HEK293 (cell line): ENCODE measurements around the gene C3orf20.

Experiments
- CTCF ChIA-PET: fragments of 350-600 bp; formaldehyde crosslinking; extraction: SDS; loops from one replicate; lab custom pipeline; 2021; ENCODE audit warnings: antibody characterized with exemption; lab: Yijun Ruan, JAX
- POLR2A ChIA-PET: fragments of 300-600 bp; formaldehyde crosslinking; extraction: SDS; loops from one replicate; lab custom pipeline; 2020; ENCODE audit warnings: antibody characterized with exemption, inconsistent platforms; lab: Yijun Ruan, JAX
- H3K27ac ChIP-seq: fragments of 200-500 bp; sonication (Bioruptor generic); 2 replicates; pipeline ENCODE4 v1.5.1; 2014; ENCODE audit warnings: low read depth, low read length, control low read depth, inconsistent platforms; ENCODE audit errors: extremely low read depth
- H3K36me3 ChIP-seq, 2 experiments: fragments of 200-500 bp in 1 of 2; sonication (Bioruptor generic) in 1 of 2; 1 replicate in 1 of 2; 2 replicates in 1 of 2; pipeline ENCODE4 v1.5.1; 2014 to 2017; ENCODE audit warnings: inconsistent platforms in 2 of 2, low read length in 2 of 2; ENCODE audit not compliant: control insufficient read depth in 2 of 2, insufficient read depth in 1 of 2
- H3K4me1 ChIP-seq: fragments of 200-500 bp; sonication (Bioruptor generic); 2 replicates; pipeline ENCODE4 v1.5.1; 2014; ENCODE audit warnings: mild to moderate bottlenecking, low read length, inconsistent platforms; ENCODE audit not compliant: control insufficient read depth, insufficient read depth
- H3K4me3 ChIP-seq: 2 replicates; pipeline ENCODE4 v1.5.1; 2011; ENCODE audit warnings: low read depth, mild to moderate bottlenecking, control low read depth, low read length, moderate library complexity
- H3K9me3 ChIP-seq: fragments of 200-500 bp; sonication (Bioruptor generic); 2 replicates; pipeline ENCODE4 v1.5.1; 2014; ENCODE audit warnings: low read depth, low read length, inconsistent platforms; ENCODE audit not compliant: control insufficient read depth, insufficient read depth
- SP7 ChIP-seq: fragments of 450-650 bp; formaldehyde crosslinking; IDR thresholded peaks from 2 replicates; pipeline ENCODE4 v1.5.1; 2016; ENCODE audit warnings: missing biosample characterization, missing genetic modification characterization
- ZBTB21 ChIP-seq: fragments of 450-650 bp; formaldehyde crosslinking; IDR thresholded peaks from 2 replicates; pipeline ENCODE4 v1.5.1; 2017; ENCODE audit warnings: missing biosample characterization, missing genetic modification characterization
- ZFP69B ChIP-seq: fragments of 450-650 bp; formaldehyde crosslinking; IDR thresholded peaks from 2 replicates; pipeline ENCODE4 v1.5.1; 2016; ENCODE audit warnings: missing biosample characterization, missing genetic modification characterization
- ZNF138 ChIP-seq: fragments of 450-650 bp; formaldehyde crosslinking; IDR thresholded peaks from 2 replicates; pipeline ENCODE4 v1.5.1; 2016; ENCODE audit warnings: missing biosample characterization, missing genetic modification characterization, borderline replicate concordance
- ZNF157 ChIP-seq: fragments of 450-650 bp; formaldehyde crosslinking; IDR thresholded peaks from 2 replicates; pipeline ENCODE4 v1.5.1; 2016; ENCODE audit warnings: missing biosample characterization, missing genetic modification characterization
- ZNF16 ChIP-seq: fragments of 450-650 bp; formaldehyde crosslinking; IDR thresholded peaks from 2 replicates; pipeline ENCODE4 v1.5.1; 2016; ENCODE audit warnings: low read depth, missing biosample characterization, missing genetic modification characterization
- ZNF221 ChIP-seq: fragments of 450-650 bp; formaldehyde crosslinking; IDR thresholded peaks from 2 replicates; pipeline ENCODE4 v1.5.1; 2017; ENCODE audit warnings: missing biosample characterization, missing genetic modification characterization, borderline replicate concordance
- ZNF223 ChIP-seq: fragments of 450-650 bp; formaldehyde crosslinking; IDR thresholded peaks from 2 replicates; pipeline ENCODE4 v1.5.1; 2016; ENCODE audit warnings: missing biosample characterization, missing genetic modification characterization
- ZNF585B ChIP-seq: fragments of 450-650 bp; formaldehyde crosslinking; IDR thresholded peaks from 2 replicates; pipeline ENCODE4 v1.5.1; 2016; ENCODE audit warnings: missing biosample characterization, missing genetic modification characterization
- TF ChIP-seq, protein P1 (sequence below): fragments of 450-650 bp; formaldehyde crosslinking; IDR thresholded peaks from 2 replicates; pipeline ENCODE4 v1.5.1; 2017; ENCODE audit warnings: missing biosample characterization, missing genetic modification characterization
- TF ChIP-seq, protein P2 (sequence below): fragments of 450-650 bp; formaldehyde crosslinking; IDR thresholded peaks from 2 replicates; pipeline ENCODE4 v1.5.1; 2016; ENCODE audit warnings: missing biosample characterization, missing genetic modification characterization
- TF ChIP-seq, protein P3 (sequence below): fragments of 450-650 bp; formaldehyde crosslinking; IDR thresholded peaks from 2 replicates; pipeline ENCODE4 v1.5.1; 2016; ENCODE audit warnings: missing biosample characterization, missing genetic modification characterization, borderline replicate concordance
- TF ChIP-seq, protein P4 (sequence below): fragments of 450-650 bp; formaldehyde crosslinking; IDR thresholded peaks from 2 replicates; pipeline ENCODE4; 2016; ENCODE audit warnings: missing biosample characterization, missing genetic modification characterization
- TF ChIP-seq, protein P5 (sequence below): fragments of 450-650 bp; formaldehyde crosslinking; IDR thresholded peaks from 2 replicates; pipeline ENCODE4 v1.5.1; 2016; ENCODE audit warnings: missing biosample characterization, missing genetic modification characterization

Gene C3orf20

DNA sequence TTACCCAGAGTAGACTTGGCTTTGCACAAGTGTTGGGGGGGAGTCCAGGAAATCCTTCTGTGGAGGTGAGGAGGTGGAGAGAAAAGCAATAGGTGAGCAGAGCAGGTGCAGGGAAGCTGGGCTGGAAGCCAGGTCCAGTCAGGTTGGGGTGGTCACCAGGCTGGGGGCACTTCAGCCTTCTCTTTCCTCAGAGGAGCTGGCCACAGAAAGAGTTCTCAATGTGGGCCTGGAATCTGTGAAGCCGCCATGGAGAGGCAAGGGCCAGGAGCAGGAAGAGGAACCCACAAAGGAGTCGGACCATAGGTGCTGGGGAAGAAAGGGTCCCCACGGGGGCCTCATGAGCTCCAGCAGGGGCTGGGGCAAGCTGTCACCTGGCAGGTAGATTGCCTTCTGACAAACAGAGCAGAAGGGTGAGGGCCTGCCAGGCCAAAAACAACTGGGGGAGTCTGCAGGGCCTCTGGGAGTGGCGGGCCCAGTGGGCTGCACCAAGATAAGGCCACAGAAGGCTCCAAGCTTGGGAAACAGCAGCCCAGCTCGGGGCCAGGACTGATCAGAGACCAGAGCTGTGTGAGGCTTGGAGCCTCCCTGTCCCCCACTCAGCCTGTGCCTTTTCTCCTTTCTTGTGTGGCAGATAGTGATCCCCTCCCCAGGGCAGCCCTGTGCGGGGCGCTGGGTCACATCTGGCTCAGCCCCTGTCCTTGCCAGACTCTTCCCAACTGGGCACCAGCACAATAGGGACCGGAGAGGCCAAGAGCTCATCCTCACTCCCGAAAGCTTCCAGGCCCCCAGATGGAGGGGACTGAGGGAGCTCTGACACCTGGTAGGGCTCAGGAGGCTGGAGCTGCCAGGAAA is 90.9 kb downstream of the C3orf20 start:
- ChIA-PET POLR2A (no interaction called here), CTCF (interaction anchor here (0.7 to 2.4 kb wide), 3 partner anchors 15 to 156 kb away, joined by 3 to 12 read pairs (median 3); no protein-coding TSS in a partner anchor)
- Histone ChIP-seq H3K4me3 (no peak overlapping the region), H3K4me1 (no peaks in the 10 kb centered on the region), H3K9me3 (no peaks in the 10 kb centered on the region), H3K27ac (no peak overlapping the region), H3K36me3 (no peaks in the 10 kb centered on the region)
- TF ChIP-seq, protein P1, sequence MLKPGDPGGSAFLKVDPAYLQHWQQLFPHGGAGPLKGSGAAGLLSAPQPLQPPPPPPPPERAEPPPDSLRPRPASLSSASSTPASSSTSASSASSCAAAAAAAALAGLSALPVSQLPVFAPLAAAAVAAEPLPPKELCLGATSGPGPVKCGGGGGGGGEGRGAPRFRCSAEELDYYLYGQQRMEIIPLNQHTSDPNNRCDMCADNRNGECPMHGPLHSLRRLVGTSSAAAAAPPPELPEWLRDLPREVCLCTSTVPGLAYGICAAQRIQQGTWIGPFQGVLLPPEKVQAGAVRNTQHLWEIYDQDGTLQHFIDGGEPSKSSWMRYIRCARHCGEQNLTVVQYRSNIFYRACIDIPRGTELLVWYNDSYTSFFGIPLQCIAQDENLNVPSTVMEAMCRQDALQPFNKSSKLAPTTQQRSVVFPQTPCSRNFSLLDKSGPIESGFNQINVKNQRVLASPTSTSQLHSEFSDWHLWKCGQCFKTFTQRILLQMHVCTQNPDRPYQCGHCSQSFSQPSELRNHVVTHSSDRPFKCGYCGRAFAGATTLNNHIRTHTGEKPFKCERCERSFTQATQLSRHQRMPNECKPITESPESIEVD (tag by site-specific recombination) = no peak
- TF ChIP-seq ZNF221 (tag by site-specific recombination) = no peak
- TF ChIP-seq, protein P2, sequence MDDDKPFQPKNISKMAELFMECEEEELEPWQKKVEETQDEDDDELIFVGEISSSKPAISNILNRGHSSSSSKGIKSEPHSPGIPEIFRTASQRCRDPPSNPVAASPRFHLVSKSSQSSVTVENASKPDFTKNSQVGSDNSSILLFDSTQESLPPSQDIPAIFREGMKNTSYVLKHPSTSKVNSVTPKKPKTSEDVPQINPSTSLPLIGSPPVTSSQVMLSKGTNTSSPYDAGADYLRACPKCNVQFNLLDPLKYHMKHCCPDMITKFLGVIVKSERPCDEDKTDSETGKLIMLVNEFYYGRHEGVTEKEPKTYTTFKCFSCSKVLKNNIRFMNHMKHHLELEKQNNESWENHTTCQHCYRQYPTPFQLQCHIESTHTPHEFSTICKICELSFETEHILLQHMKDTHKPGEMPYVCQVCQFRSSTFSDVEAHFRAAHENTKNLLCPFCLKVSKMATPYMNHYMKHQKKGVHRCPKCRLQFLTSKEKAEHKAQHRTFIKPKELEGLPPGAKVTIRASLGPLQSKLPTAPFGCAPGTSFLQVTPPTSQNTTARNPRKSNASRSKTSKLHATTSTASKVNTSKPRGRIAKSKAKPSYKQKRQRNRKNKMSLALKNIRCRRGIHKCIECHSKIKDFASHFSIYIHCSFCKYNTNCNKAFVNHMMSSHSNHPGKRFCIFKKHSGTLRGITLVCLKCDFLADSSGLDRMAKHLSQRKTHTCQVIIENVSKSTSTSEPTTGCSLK = no peak

DNA sequence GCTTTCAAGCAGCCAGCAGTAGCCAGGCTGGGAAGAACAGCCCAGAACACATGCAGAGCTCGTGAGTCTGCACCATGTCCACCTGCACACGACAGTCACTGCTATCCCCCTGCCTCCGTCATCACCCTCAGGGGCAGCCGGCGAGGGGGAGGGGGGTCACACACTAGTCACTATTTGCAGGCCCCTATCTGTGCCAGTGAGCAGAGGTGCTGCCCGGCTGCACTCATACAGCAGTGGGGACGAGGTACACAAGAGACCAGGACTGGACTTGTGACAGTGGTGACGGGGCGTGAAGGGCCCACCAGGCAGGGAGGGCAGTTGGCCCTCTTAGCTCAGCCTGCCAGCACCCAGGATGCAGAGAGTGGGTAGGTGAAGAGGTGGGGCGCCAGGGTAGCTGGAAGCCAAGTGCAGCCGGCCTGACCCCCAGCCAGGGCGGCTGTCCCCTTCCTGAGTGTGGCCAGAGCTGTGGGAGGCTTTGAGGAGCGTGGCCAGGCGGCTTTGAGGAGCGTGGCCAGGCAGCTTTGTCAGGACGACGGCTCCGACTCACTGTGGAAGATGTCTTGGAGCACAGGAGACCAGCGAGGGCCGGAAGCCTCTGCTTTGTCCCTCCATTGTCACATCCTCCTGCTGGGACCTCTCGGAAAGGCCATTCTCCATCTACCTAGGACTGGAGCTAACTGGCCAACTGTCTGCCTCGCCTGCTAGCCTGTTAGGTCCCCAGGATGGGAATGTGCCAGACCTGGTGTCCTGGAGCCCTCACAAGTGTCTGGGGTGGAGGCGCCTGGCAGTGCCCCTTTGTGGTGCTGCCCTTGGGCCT is 91.7 kb downstream of the C3orf20 start:
- POLR2A ChIA-PET = no interaction called here

More for the DNA sequence above, 91.7 kb downstream of the C3orf20 start:
- Histone ChIP-seq H3K4me1 (no peaks in the 10 kb centered on the region), H3K4me3 (no peak overlapping the region), H3K27ac (no peak overlapping the region)
- CTCF ChIA-PET = interaction anchor here (0.6 to 2.4 kb wide), 3 partner anchors 14 to 877 kb away, joined by 3 to 12 read pairs (median 4); no protein-coding TSS in a partner anchor
- TF ChIP-seq, protein P3, sequence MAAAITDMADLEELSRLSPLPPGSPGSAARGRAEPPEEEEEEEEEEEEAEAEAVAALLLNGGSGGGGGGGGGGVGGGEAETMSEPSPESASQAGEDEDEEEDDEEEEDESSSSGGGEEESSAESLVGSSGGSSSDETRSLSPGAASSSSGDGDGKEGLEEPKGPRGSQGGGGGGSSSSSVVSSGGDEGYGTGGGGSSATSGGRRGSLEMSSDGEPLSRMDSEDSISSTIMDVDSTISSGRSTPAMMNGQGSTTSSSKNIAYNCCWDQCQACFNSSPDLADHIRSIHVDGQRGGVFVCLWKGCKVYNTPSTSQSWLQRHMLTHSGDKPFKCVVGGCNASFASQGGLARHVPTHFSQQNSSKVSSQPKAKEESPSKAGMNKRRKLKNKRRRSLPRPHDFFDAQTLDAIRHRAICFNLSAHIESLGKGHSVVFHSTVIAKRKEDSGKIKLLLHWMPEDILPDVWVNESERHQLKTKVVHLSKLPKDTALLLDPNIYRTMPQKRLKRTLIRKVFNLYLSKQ (tag by site-specific recombination) = no peak
- TF ChIP-seq SP7 = no peak
- no peak for TF ChIP-seq ZFP69B
- TF ChIP-seq ZNF585B (tag by site-specific recombination) = no peak
- TF ChIP-seq, protein P4, sequence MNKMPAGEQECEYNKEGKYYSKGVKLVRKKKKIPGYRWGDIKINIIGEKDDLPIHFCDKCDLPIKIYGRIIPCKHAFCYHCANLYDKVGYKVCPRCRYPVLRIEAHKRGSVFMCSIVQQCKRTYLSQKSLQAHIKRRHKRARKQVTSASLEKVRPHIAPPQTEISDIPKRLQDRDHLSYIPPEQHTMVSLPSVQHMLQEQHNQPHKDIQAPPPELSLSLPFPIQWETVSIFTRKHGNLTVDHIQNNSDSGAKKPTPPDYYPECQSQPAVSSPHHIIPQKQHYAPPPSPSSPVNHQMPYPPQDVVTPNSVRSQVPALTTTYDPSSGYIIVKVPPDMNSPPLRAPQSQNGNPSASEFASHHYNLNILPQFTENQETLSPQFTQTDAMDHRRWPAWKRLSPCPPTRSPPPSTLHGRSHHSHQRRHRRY (tag by site-specific recombination) = no peak
- no peak for TF ChIP-seq ZBTB21
- TF ChIP-seq, protein P5, sequence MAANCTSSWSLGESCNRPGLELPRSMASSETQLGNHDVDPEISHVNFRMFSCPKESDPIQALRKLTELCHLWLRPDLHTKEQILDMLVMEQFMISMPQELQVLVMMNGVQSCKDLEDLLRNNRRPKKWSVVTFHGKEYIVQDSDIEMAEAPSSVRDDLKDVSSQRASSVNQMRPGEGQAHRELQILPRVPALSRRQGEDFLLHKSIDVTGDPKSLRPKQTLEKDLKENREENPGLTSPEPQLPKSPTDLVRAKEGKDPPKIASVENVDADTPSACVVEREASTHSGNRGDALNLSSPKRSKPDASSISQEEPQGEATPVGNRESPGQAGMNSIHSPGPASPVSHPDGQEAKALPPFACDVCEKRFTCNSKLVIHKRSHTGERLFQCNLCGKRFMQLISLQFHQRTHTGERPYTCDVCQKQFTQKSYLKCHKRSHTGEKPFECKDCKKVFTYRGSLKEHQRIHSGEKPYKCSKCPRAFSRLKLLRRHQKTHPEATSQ (tag by site-specific recombination) = no peak
- no peak for TF ChIP-seq ZNF16 (tag by site-specific recombination)
- no peak for TF ChIP-seq ZNF223 (tag by site-specific recombination)
- no peak for TF ChIP-seq ZNF157 (tag by site-specific recombination)
- no peak for TF ChIP-seq ZNF138
- TF ChIP-seq, all 188 proteins: peak for 0
- no peaks in the 10 kb centered on the region for H3K36me3 ChIP-seq
- H3K9me3 ChIP-seq = no peaks in the 10 kb centered on the region
